Measurements from ENCODE around the gene GABPB2. TPM values are rescaled to one million over a fixed set of nuclear protein-coding genes. Genes with fewer than 3 reads are reported as not detected.

Gene GABPB2
- total and polyA plus RNA-seq, 3 experiments from 2014 or later: 16.0 to 19.4 (median 19.2) TPM

GRCh38 chr1:151113877-151114276, 43.3 kb downstream of the GABPB2 start:
- H3K4me3 Mint-ChIP-seq: no peak overlapping the region
- Histone ChIP-seq H3K4me1 (ENCODE audit: insufficient read depth, low read length) (no peaks in the 10 kb centered on the region), H3K36me3 (ENCODE audit: insufficient read depth, low read length) (peaks cover 7% of the 10 kb centered on the region), H3K4me3 (ENCODE audit: low read length) (no peak overlapping the region), H3K9me3 (ENCODE audit: low read length) (no peaks in the 10 kb centered on the region), H3K27me3 (ENCODE audit: insufficient read depth, low read length, poor library complexity, severe bottlenecking) (no peaks in the 10 kb centered on the region), H3K27ac (ENCODE audit: low read depth, low read length) (no peak overlapping the region)
- H3K27ac Mint-ChIP-seq: no peak overlapping the region
- no peaks in the 10 kb centered on the region for H3K9me3 Mint-ChIP-seq
- no peaks in the 10 kb centered on the region for H3K4me1 Mint-ChIP-seq
- no peak for DNase-seq
- H3K27me3 Mint-ChIP-seq: no peaks in the 10 kb centered on the region
- peaks cover 6 to 50% (median 6%) of the 10 kb centered on the region in 3 donors for H3K36me3 Mint-ChIP-seq
- CTCF ChIA-PET: interaction anchor here (1.7 kb wide), 2 partner anchors 14 to 27 kb away, joined by 4 to 9 read pairs; no protein-coding TSS in a partner anchor
- POLR2A ChIA-PET: no interaction called here

GRCh38 chr1:151124763-151125403, 54.3 kb downstream of the GABPB2 start:
- H3K27ac ChIP-seq (ENCODE audit: low read depth, low read length): no peak overlapping the region
- ChIA-PET CTCF (interaction anchor here (1.1 kb wide), 1 partner anchor 30 kb away, joined by 3 read pairs; no protein-coding TSS in a partner anchor), POLR2A (interaction anchor here (0.6 kb wide), 1 partner anchor 369 kb away, joined by 3 read pairs; no protein-coding TSS in a partner anchor)
- Mint-ChIP-seq H3K4me1 (peaks cover 0 to 9% (median 8%) of the 10 kb centered on the region in 3 donors), H3K27ac (peak overlapping the region in 6 of 8 donors; percentile 55 to 91 (median 82)), H3K4me3 (peak overlapping the region in 4 of 7 donors; percentile 26 to 42 (median 35)), H3K36me3 (peaks cover 7 to 39% (median 9%) of the 10 kb centered on the region in 3 donors), H3K27me3 (no peaks in the 10 kb centered on the region), H3K9me3 (no peaks in the 10 kb centered on the region)
- no peak overlapping the region for H3K4me3 ChIP-seq (ENCODE audit: low read length)
- H3K36me3 ChIP-seq (ENCODE audit: insufficient read depth, low read length): no peaks in the 10 kb centered on the region
- H3K4me1 ChIP-seq (ENCODE audit: insufficient read depth, low read length): no peaks in the 10 kb centered on the region
- H3K9me3 ChIP-seq (ENCODE audit: low read length): no peaks in the 10 kb centered on the region
- DNase-seq: no peak
- H3K27me3 ChIP-seq (ENCODE audit: insufficient read depth, low read length, poor library complexity, severe bottlenecking): no peaks in the 10 kb centered on the region

- H3K27me3 ChIP-seq (ENCODE audit: insufficient read depth, low read length, poor library complexity, severe bottlenecking): no peaks in the 10 kb centered on the region
- Mint-ChIP-seq H3K9me3 (no peaks in the 10 kb centered on the region), H3K4me1 (peaks cover 11 to 21% (median 18%) of the 10 kb centered on the region in 3 donors), H3K36me3 (peaks cover 0 to 12% (median 2%) of the 10 kb centered on the region in 3 donors), H3K27me3 (peaks cover 6 to 13% of the 10 kb centered on the region in 2 donors), H3K27ac (no peak overlapping the region), H3K4me3 (no peak overlapping the region)
- H3K27ac ChIP-seq (ENCODE audit: low read depth, low read length): no peak overlapping the region
- no peak for DNase-seq
- H3K9me3 ChIP-seq (ENCODE audit: low read length): no peaks in the 10 kb centered on the region
- H3K4me3 ChIP-seq (ENCODE audit: low read length): no peak overlapping the region
- no peaks in the 10 kb centered on the region for H3K36me3 ChIP-seq (ENCODE audit: insufficient read depth, low read length)
- ChIA-PET CTCF (interaction anchor here (1.2 kb wide), 1 partner anchor 29 kb away, joined by 5 read pairs; no protein-coding TSS in a partner anchor), POLR2A (interaction anchor here (0.6 kb wide), 1 partner anchor 13 kb away, joined by 3 read pairs; no protein-coding TSS in a partner anchor)
- peaks cover 11% of the 10 kb centered on the region for H3K4me1 ChIP-seq (ENCODE audit: insufficient read depth, low read length)
Observed at GRCh38 chr1:151128800-151129199, 58.2 kb downstream of the GABPB2 start.

- Histone ChIP-seq H3K36me3 (ENCODE audit: insufficient read depth, low read length) (no peaks in the 10 kb centered on the region), H3K4me3 (ENCODE audit: low read length) (peak overlapping the region; percentile 55), H3K9me3 (ENCODE audit: low read length) (no peaks in the 10 kb centered on the region), H3K27me3 (ENCODE audit: insufficient read depth, low read length, poor library complexity, severe bottlenecking) (no peaks in the 10 kb centered on the region), H3K4me1 (ENCODE audit: insufficient read depth, low read length) (peaks cover 11% of the 10 kb centered on the region), H3K27ac (ENCODE audit: low read depth, low read length) (no peak overlapping the region)
- H3K9me3 Mint-ChIP-seq: no peaks in the 10 kb centered on the region
- H3K4me1 Mint-ChIP-seq: peaks cover 9 to 12% (median 11%) of the 10 kb centered on the region in 3 donors
- peaks cover 0 to 2% (median 2%) of the 10 kb centered on the region in 3 donors for H3K36me3 Mint-ChIP-seq
- CTCF ChIA-PET: interaction anchor here (1.2 to 1.5 kb wide), 3 partner anchors 10 to 32 kb away, joined by 3 to 8 read pairs (median 5); partner anchors contain the start of gene TNFAIP8L2
- H3K27me3 Mint-ChIP-seq: peaks cover 8 to 13% of the 10 kb centered on the region in 2 donors
- POLR2A ChIA-PET: interaction anchor here (0.9 to 1.2 kb wide), 3 partner anchors 26 to 71 kb away, joined by 3 to 7 read pairs (median 3); partner anchors contain the start of genes CDC42SE1, GABPB2, MLLT11 and TNFAIP8L2
- H3K27ac Mint-ChIP-seq: peak overlapping the region in 2 of 8 donors; percentile 42 to 46
- peak; percentile 33 to 89 (median 61) for DNase-seq
- H3K4me3 Mint-ChIP-seq: peak overlapping the region; percentile 18 to 82 (median 67)
Observed at GRCh38 chr1:151130987-151131586, 60.5 kb downstream of the GABPB2 start.

GRCh38 chr1:151131701-151132334, 61.3 kb downstream of the GABPB2 start:
- H3K27ac ChIP-seq (ENCODE audit: low read depth, low read length): no peak overlapping the region

GRCh38 chr1:151132335-151133017, 61.9 kb downstream of the GABPB2 start:
- ChIA-PET CTCF (interaction anchor here (1.0 to 1.2 kb wide), 2 partner anchors 33 to 108 kb away, joined by 3 to 5 read pairs; no protein-coding TSS in a partner anchor), POLR2A (interaction anchor here (1.1 kb wide), 1 partner anchor 73 kb away, joined by 3 read pairs; the partner anchor contains the start of genes CDC42SE1 and MLLT11)
- no peaks in the 10 kb centered on the region for H3K36me3 ChIP-seq (ENCODE audit: insufficient read depth, low read length)
- H3K27me3 Mint-ChIP-seq: peaks cover 8 to 13% of the 10 kb centered on the region in 2 donors
- H3K4me1 Mint-ChIP-seq: peaks cover 9 to 12% (median 11%) of the 10 kb centered on the region in 3 donors
- DNase-seq: no peak
- no peak overlapping the region for H3K27ac ChIP-seq (ENCODE audit: low read depth, low read length)
- H3K9me3 Mint-ChIP-seq: no peaks in the 10 kb centered on the region
- no peak overlapping the region for H3K4me3 ChIP-seq (ENCODE audit: low read length)
- no peaks in the 10 kb centered on the region for H3K27me3 ChIP-seq (ENCODE audit: insufficient read depth, low read length, poor library complexity, severe bottlenecking)
- H3K4me1 ChIP-seq (ENCODE audit: insufficient read depth, low read length): peaks cover 11% of the 10 kb centered on the region
- no peak overlapping the region for H3K27ac Mint-ChIP-seq
- H3K9me3 ChIP-seq (ENCODE audit: low read length): no peaks in the 10 kb centered on the region
- peak overlapping the region in 2 of 7 donors; percentile 27 to 82 for H3K4me3 Mint-ChIP-seq
- peaks cover 0 to 5% (median 2%) of the 10 kb centered on the region in 3 donors for H3K36me3 Mint-ChIP-seq

More at GRCh38 chr1:151131701-151132334, 61.3 kb downstream of the GABPB2 start:
- peak overlapping the region; percentile 27 to 82 (median 67) for H3K4me3 Mint-ChIP-seq
- POLR2A ChIA-PET: interaction anchor here (0.9 to 1.2 kb wide), 3 partner anchors 25 to 72 kb away, joined by 3 to 7 read pairs (median 3); partner anchors contain the start of genes CDC42SE1, GABPB2, MLLT11 and TNFAIP8L2
- CTCF ChIA-PET: interaction anchor here (1.0 to 1.5 kb wide), 4 partner anchors 9 to 107 kb away, joined by 3 to 8 read pairs (median 4); partner anchors contain the start of gene TNFAIP8L2
- peak overlapping the region; percentile 55 for H3K4me3 ChIP-seq (ENCODE audit: low read length)
- no peaks in the 10 kb centered on the region for H3K36me3 ChIP-seq (ENCODE audit: insufficient read depth, low read length)
- H3K27me3 Mint-ChIP-seq: peaks cover 8 to 13% of the 10 kb centered on the region in 2 donors
- peaks cover 0 to 5% (median 2%) of the 10 kb centered on the region in 3 donors for H3K36me3 Mint-ChIP-seq
- H3K27ac Mint-ChIP-seq: peak overlapping the region in 1 of 8 donors; percentile 42
- H3K4me1 Mint-ChIP-seq: peaks cover 9 to 12% (median 11%) of the 10 kb centered on the region in 3 donors
- no peaks in the 10 kb centered on the region for H3K27me3 ChIP-seq (ENCODE audit: insufficient read depth, low read length, poor library complexity, severe bottlenecking)
- peaks cover 11% of the 10 kb centered on the region for H3K4me1 ChIP-seq (ENCODE audit: insufficient read depth, low read length)
- no peaks in the 10 kb centered on the region for H3K9me3 ChIP-seq (ENCODE audit: low read length)
- no peaks in the 10 kb centered on the region for H3K9me3 Mint-ChIP-seq
- no peak for DNase-seq
